ENCODE data around the gene ADARB2. TPM values are rescaled to one million over a fixed set of nuclear protein-coding genes. Genes with fewer than 3 reads are reported as not detected.

Gene ADARB2
- polyA plus RNA-seq, 3 donors = not detected

DNA sequence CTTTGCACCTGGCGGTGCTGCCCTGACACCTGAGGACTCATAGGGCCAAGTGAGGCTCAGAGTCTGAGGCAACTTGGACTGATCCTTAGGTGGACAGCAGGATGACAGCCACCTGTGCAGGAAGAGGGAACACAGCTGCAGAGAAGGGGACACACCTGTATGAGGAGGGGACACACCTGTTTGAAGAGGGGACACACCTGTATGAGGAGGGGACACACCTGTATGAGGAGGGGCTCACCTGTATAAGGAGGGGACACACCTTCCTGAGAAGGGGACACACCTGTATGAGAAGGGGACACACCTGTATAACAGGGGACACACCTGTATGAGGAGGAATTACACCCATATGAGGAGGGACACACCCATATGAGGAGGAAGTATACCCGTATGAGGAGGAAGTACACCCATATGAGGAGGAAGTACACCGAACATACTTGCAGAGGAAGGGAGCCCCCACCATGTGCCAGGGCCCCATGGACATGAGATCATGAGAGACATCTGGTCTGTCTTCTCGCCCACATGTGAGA lies 285.9 kb downstream of the ADARB2 start:
- Histone ChIP-seq H3K27me3 (ENCODE audit: control insufficient read depth in 2 of 2, insufficient read depth in 2 of 2, low read length in 2 of 2) (no peaks in the 10 kb centered on the region), H3K9ac (ENCODE audit: insufficient read depth, low read length, poor library complexity, severe bottlenecking) (no peak overlapping the region), H4K20me1 (ENCODE audit: insufficient read depth, low read length) (no peaks in the 10 kb centered on the region), H3K4me2 (replicated peaks; ENCODE audit: extremely low read depth, low read length, poor library complexity, severe bottlenecking) (no peak overlapping the region), H3K36me3 (replicated peaks in 1 of 2; ENCODE audit: control insufficient read depth in 1 of 2, insufficient read depth in 2 of 2, low read length in 2 of 2) (no peaks in the 10 kb centered on the region), H3K4me1 (ENCODE audit: control insufficient read depth in 1 of 2, insufficient read depth in 2 of 2, low read length in 2 of 2) (no peaks in the 10 kb centered on the region), H3K79me2 (ENCODE audit: insufficient read depth, low read length) (no peaks in the 10 kb centered on the region), H2AFZ (ENCODE audit: insufficient read depth, low read depth, low read length, poor library complexity, severe bottlenecking) (no peak overlapping the region), H3K9me3 (replicated peaks in 1 of 2; ENCODE audit: control insufficient read depth in 1 of 2, insufficient read depth in 1 of 2, low read length in 2 of 2) (no peaks in the 10 kb centered on the region), H3K4me3 (replicated peaks in 1 of 3; ENCODE audit: low read depth in 2 of 3, low read length in 3 of 3) (no peak overlapping the region), H3K27ac (ENCODE audit: low read depth in 1 of 2, low read length in 2 of 2) (no peak overlapping the region)
- Mint-ChIP-seq H3K9me3 (peaks cover 0 to 17% (median 3%) of the 10 kb centered on the region in 7 donors), H3K4me1 (no peaks in the 10 kb centered on the region), H3K36me3 (no peaks in the 10 kb centered on the region), H3K27me3 (ENCODE audit: low read depth in 3 of 3) (peaks cover 0 to 8% (median 0%) of the 10 kb centered on the region in 3 donors), H3K27ac (no peak overlapping the region), H3K4me3 (no peak overlapping the region)
- TF ChIP-seq, protein P1, sequence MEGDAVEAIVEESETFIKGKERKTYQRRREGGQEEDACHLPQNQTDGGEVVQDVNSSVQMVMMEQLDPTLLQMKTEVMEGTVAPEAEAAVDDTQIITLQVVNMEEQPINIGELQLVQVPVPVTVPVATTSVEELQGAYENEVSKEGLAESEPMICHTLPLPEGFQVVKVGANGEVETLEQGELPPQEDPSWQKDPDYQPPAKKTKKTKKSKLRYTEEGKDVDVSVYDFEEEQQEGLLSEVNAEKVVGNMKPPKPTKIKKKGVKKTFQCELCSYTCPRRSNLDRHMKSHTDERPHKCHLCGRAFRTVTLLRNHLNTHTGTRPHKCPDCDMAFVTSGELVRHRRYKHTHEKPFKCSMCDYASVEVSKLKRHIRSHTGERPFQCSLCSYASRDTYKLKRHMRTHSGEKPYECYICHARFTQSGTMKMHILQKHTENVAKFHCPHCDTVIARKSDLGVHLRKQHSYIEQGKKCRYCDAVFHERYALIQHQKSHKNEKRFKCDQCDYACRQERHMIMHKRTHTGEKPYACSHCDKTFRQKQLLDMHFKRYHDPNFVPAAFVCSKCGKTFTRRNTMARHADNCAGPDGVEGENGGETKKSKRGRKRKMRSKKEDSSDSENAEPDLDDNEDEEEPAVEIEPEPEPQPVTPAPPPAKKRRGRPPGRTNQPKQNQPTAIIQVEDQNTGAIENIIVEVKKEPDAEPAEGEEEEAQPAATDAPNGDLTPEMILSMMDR (IDR thresholded peaks at IDR 0.05) = no peak
- intact Hi-C loops (cut with micrococcal nuclease) = no loop called here
- DNase-seq = no peak
- WGBS (ENCODE audit: insufficient coverage) = 66% methylated on average over 4 of the region's 4 CpGs

DNA sequence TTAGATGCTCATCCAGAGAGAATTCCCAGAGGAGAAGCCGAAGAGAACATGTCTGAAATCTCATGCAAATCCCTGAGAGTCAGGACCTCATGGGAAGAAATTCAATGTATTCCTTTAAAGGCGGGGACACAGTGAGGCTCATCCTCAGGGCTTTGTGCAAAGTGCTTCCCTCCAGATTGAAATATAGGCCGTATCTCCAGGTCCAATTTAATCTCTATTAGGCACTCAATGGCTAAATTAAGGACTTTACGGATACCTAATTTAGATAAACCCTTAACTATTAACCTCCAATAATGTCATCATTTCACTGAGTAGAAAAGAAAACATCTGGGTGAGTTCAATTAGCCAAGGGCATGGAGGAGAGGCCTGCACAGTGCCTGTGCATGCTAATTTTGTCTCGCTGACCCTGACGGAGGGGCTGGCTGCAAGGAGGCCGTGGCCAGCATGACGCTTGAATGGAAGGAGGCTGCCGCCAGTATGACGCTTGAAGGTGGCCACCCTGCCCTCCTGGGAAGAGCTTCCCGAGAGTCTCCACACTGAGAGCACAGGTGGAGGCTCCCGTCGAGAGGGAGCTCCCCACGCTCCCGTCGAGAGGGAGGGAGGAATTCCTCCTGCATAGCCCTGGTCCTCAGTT lies 287.6 kb downstream of the ADARB2 start:
- H3K4me1 ChIP-seq (ENCODE audit: control insufficient read depth in 1 of 2, insufficient read depth in 2 of 2, low read length in 2 of 2) = no peaks in the 10 kb centered on the region
- WGBS (ENCODE audit: insufficient coverage) = 97% methylated on average over 9 of the region's 16 CpGs
- no peaks in the 10 kb centered on the region for H4K20me1 ChIP-seq (ENCODE audit: insufficient read depth, low read length)
- no peak overlapping the region for H2AFZ ChIP-seq (ENCODE audit: insufficient read depth, low read depth, low read length, poor library complexity, severe bottlenecking)
- no peak overlapping the region for H3K4me2 ChIP-seq (replicated peaks; ENCODE audit: extremely low read depth, low read length, poor library complexity, severe bottlenecking)
- Mint-ChIP-seq H3K4me1 (no peaks in the 10 kb centered on the region), H3K36me3 (no peaks in the 10 kb centered on the region), H3K9me3 (peaks cover 0 to 17% (median 3%) of the 10 kb centered on the region in 7 donors), H3K27me3 (ENCODE audit: low read depth in 3 of 3) (peaks cover 0 to 5% (median 0%) of the 10 kb centered on the region in 3 donors), H3K27ac (no peak overlapping the region), H3K4me3 (no peak overlapping the region)
- H3K4me3 ChIP-seq (replicated peaks in 1 of 3; ENCODE audit: low read depth in 2 of 3, low read length in 3 of 3) = no peak overlapping the region
- DNase-seq = no peak
- H3K27me3 ChIP-seq (ENCODE audit: control insufficient read depth in 2 of 2, insufficient read depth in 2 of 2, low read length in 2 of 2) = no peaks in the 10 kb centered on the region
- no peak overlapping the region for H3K27ac ChIP-seq (ENCODE audit: low read depth in 1 of 2, low read length in 2 of 2)
- no peaks in the 10 kb centered on the region for H3K79me2 ChIP-seq (ENCODE audit: insufficient read depth, low read length)
- peaks cover 0 to 3% of the 10 kb centered on the region in 2 donors for H3K9me3 ChIP-seq (replicated peaks in 1 of 2; ENCODE audit: control insufficient read depth in 1 of 2, insufficient read depth in 1 of 2, low read length in 2 of 2)
- H3K36me3 ChIP-seq (replicated peaks in 1 of 2; ENCODE audit: control insufficient read depth in 1 of 2, insufficient read depth in 2 of 2, low read length in 2 of 2) = no peaks in the 10 kb centered on the region
- TF ChIP-seq, protein P1 (IDR thresholded peaks at IDR 0.05) = no peak
- H3K9ac ChIP-seq (ENCODE audit: insufficient read depth, low read length, poor library complexity, severe bottlenecking) = no peak overlapping the region
- intact Hi-C loops (cut with micrococcal nuclease) = no loop called here
